Measurements from ENCODE around the gene GTPBP4. TPM values are rescaled to one million over a fixed set of nuclear protein-coding genes. Genes with fewer than 3 reads are reported as not detected.

GTPBP4 gene
- total RNA-seq, 1 donor from 2014 or later = 59.2 TPM

DNA sequence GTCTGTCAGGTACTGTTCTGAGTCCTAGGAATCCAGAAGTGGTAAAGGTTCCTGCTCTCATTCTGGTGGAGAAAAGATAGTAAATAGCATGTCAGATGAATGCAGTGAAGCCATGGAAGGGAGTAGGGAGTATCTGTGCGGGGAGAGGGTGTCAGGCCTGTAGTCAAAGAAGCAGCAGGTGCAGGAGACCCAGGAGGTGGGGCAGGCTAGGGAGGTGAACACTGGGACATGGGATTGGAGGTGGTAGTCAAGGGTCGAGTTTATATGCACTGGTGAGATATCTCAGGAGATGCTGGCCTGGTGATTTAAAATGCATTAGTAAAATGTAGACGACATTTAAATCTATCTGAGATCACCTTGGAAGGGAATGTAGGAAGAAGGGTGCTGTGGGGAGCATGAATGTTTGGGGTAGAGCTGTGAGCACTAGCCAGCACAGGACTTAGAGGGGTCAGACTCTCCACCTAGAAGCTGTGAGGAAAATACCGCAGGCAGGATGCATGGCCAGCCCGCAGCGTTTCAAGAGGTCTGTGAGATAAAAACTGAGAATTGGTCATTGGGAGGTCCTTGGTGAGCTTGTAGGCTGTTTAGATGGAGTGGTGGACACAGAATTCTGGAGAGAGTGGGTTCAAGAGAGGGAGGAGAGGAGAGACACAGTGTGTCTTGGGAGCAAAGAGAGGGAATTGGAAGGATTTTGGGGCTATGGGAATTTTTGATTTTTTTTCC, 6.8 kb downstream of the GTPBP4 start:
- DNase-seq (ENCODE audit: low read depth) = no peak
- peaks cover 2% of the 10 kb centered on the region for H3K36me3 ChIP-seq (ENCODE audit: control insufficient read depth, insufficient read depth, low read length)
- no peaks in the 10 kb centered on the region for H3K27me3 ChIP-seq (ENCODE audit: control insufficient read depth, insufficient read depth, low read length)
- no peak overlapping the region for H3K4me3 ChIP-seq (ENCODE audit: low read depth, low read length)
- TF ChIP-seq, protein P1, sequence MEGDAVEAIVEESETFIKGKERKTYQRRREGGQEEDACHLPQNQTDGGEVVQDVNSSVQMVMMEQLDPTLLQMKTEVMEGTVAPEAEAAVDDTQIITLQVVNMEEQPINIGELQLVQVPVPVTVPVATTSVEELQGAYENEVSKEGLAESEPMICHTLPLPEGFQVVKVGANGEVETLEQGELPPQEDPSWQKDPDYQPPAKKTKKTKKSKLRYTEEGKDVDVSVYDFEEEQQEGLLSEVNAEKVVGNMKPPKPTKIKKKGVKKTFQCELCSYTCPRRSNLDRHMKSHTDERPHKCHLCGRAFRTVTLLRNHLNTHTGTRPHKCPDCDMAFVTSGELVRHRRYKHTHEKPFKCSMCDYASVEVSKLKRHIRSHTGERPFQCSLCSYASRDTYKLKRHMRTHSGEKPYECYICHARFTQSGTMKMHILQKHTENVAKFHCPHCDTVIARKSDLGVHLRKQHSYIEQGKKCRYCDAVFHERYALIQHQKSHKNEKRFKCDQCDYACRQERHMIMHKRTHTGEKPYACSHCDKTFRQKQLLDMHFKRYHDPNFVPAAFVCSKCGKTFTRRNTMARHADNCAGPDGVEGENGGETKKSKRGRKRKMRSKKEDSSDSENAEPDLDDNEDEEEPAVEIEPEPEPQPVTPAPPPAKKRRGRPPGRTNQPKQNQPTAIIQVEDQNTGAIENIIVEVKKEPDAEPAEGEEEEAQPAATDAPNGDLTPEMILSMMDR (IDR thresholded peaks at IDR 0.05; ENCODE audit: insufficient read depth, low read length, poor library complexity, severe bottlenecking) = no peak

GRCh38 chr10:995559-995926, 7.3 kb downstream of the GTPBP4 start:
- DNase-seq (ENCODE audit: low read depth) = no peak
- H3K36me3 ChIP-seq (ENCODE audit: control insufficient read depth, insufficient read depth, low read length) = peaks cover 3% of the 10 kb centered on the region
- TF ChIP-seq, protein P1 (IDR thresholded peaks at IDR 0.05; ENCODE audit: insufficient read depth, low read length, poor library complexity, severe bottlenecking) = no peak
- H3K27me3 ChIP-seq (ENCODE audit: control insufficient read depth, insufficient read depth, low read length) = no peaks in the 10 kb centered on the region
- no peak overlapping the region for H3K4me3 ChIP-seq (ENCODE audit: low read depth, low read length)

- Histone ChIP-seq H3K36me3 (ENCODE audit: control insufficient read depth, insufficient read depth, low read length) (peaks cover 4% of the 10 kb centered on the region), H3K4me3 (ENCODE audit: low read depth, low read length) (no peak overlapping the region), H3K27me3 (ENCODE audit: control insufficient read depth, insufficient read depth, low read length) (no peaks in the 10 kb centered on the region)
- TF ChIP-seq, protein P1 (IDR thresholded peaks at IDR 0.05; ENCODE audit: insufficient read depth, low read length, poor library complexity, severe bottlenecking) = no peak
- no peak for DNase-seq (ENCODE audit: low read depth)
These were observed 7.8 kb downstream of the GTPBP4 start for GRCh38 chr10:996031-996430.

- TF ChIP-seq, protein P1 (IDR thresholded peaks at IDR 0.05; ENCODE audit: insufficient read depth, low read length, poor library complexity, severe bottlenecking) = no peak
- no peak overlapping the region for H3K4me3 ChIP-seq (ENCODE audit: low read depth, low read length)
- peaks cover 4% of the 10 kb centered on the region for H3K36me3 ChIP-seq (ENCODE audit: control insufficient read depth, insufficient read depth, low read length)
- no peaks in the 10 kb centered on the region for H3K27me3 ChIP-seq (ENCODE audit: control insufficient read depth, insufficient read depth, low read length)
- DNase-seq (ENCODE audit: low read depth) = no peak
These were observed 9.2 kb downstream of the GTPBP4 start for GRCh38 chr10:997266-998022.

DNA sequence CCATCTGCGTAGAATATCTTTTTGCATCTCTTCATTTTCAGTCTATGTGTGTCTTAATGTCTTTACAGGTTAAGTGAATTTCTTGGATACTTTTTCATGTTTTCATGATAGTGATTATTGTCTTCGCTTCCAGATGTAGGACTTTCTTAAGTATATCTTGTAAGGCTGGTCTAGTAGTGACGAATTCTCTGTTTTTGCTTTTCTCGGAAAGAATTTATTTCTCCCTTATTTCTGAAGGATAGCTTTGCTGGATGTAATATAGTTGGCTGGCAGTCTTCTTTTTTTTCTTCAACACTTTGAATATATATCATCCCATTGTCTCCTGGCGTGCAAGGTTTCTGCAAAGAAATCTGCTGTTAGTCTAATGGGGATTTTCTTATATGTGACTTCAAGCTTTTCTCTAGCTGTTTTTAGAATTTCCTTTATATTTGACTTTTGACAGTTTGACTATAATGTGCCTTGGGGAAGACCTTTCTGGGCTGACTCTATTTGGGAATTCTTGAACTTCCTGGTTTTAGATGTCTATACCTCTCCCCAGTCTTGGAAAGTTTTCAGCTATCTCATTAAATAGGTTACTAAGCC, 14.3 kb downstream of the GTPBP4 start:
- no peaks in the 10 kb centered on the region for H3K27me3 ChIP-seq (ENCODE audit: control insufficient read depth, insufficient read depth, low read length)
- no peak for DNase-seq (ENCODE audit: low read depth)
- H3K4me3 ChIP-seq (ENCODE audit: low read depth, low read length) = no peak overlapping the region
- TF ChIP-seq, protein P1 (IDR thresholded peaks at IDR 0.05; ENCODE audit: insufficient read depth, low read length, poor library complexity, severe bottlenecking) = no peak
- peaks cover 4% of the 10 kb centered on the region for H3K36me3 ChIP-seq (ENCODE audit: control insufficient read depth, insufficient read depth, low read length)
